Measurements from ENCODE around the gene TSPAN12. TPM values are rescaled to one million over a fixed set of nuclear protein-coding genes. Genes with fewer than 3 reads are reported as not detected.

The TSPAN12 gene
- total RNA-seq, 3 donors from 2014 or later, result 23.1 to 43.4 (median 35.6) TPM

DNA sequence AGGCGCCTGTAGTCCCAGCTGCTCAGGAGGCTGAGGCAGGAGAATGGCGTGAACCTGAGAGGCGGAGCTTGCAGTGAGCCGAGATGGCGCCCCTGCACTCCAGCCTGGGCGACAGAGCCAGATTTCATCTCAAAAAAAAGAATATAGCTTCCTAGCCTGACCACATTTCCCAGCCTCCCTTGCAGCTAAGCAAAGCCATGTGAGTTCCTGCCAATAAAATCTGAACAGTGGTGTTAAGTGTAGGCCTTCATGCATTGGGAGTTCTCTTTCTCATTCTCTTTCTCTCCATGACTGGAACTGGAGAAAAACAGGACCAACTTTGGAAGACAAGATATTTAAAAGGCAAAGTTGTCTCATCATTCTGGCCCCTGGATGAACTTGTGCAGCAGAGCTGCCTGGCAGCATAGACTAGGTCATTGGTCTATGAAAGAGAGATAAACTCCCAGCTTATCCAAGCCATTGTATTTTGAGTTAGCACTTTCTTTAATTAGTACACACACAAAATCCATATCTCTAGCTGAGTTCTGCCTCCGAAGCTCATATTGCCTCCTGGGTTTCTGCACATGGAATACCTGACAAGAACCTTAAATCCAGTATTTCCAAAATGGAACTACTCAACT lies 60.8 kb downstream of the TSPAN12 start:
- Histone ChIP-seq H3K4me1 (ENCODE audit: low read depth) (peaks cover 1% of the 10 kb centered on the region), H3K4me3 (no peak overlapping the region)
- intact Hi-C loops (cut with DNase I, micrococcal nuclease), result no loop called here

DNA sequence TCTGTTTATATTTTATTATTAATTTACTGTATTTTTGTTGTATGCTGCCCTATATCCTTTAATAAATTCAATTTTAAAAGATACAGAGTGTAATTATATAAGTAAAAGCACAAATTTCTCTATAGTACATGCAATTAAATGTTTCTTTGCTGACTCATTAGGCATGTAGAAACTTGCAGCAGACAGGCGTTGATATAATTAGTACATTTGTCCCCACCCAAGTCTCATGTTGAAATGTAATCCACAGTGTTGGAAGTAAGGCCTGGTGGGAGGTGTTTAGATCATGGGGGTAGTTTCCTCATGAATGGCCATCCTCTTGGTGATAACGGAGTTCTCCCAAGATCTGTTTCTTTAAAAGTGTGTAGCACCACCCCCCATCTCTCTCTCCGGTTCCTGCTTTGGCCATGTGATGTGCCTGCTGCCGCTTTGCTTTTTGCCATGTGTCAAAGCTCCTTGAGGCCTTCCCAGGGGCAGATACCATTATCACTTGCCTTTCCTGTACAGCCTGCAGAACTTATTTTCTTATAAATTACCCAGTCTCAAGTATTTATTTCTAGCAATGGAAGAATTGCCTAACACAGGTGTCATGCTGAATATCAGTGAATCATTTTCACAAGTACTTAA lies 63.7 kb downstream of the TSPAN12 start:
- intact Hi-C loops (cut with DNase I, micrococcal nuclease), result no loop called here
- Histone ChIP-seq H3K4me1 (ENCODE audit: low read depth) (peaks cover 2% of the 10 kb centered on the region), H3K9me3 (no peaks in the 10 kb centered on the region), H3K36me3 (ENCODE audit: low read depth) (no peaks in the 10 kb centered on the region), H3K4me3 (no peak overlapping the region)
- TF ChIP-seq, protein P1, sequence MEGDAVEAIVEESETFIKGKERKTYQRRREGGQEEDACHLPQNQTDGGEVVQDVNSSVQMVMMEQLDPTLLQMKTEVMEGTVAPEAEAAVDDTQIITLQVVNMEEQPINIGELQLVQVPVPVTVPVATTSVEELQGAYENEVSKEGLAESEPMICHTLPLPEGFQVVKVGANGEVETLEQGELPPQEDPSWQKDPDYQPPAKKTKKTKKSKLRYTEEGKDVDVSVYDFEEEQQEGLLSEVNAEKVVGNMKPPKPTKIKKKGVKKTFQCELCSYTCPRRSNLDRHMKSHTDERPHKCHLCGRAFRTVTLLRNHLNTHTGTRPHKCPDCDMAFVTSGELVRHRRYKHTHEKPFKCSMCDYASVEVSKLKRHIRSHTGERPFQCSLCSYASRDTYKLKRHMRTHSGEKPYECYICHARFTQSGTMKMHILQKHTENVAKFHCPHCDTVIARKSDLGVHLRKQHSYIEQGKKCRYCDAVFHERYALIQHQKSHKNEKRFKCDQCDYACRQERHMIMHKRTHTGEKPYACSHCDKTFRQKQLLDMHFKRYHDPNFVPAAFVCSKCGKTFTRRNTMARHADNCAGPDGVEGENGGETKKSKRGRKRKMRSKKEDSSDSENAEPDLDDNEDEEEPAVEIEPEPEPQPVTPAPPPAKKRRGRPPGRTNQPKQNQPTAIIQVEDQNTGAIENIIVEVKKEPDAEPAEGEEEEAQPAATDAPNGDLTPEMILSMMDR (IDR thresholded peaks at IDR 0.05), result no peak
- ATAC-seq, result no peak
- no peak for DNase-seq

More for the DNA sequence above, 60.8 kb downstream of the TSPAN12 start:
- no peak for DNase-seq
- TF ChIP-seq, protein P1 (IDR thresholded peaks at IDR 0.05), result no peak
- no peaks in the 10 kb centered on the region for H3K36me3 ChIP-seq (ENCODE audit: low read depth)
- ATAC-seq, result no peak
- no peaks in the 10 kb centered on the region for H3K9me3 ChIP-seq

- H3K4me3 ChIP-seq, result no peak overlapping the region
- no peaks in the 10 kb centered on the region for H3K36me3 ChIP-seq (ENCODE audit: low read depth)
- DNase-seq (no peak), ATAC-seq (no peak)
- TF ChIP-seq, protein P1 (IDR thresholded peaks at IDR 0.05), result no peak
- intact Hi-C loops (cut with DNase I, micrococcal nuclease), result no loop called here
- no peaks in the 10 kb centered on the region for H3K9me3 ChIP-seq
- peaks cover 2% of the 10 kb centered on the region for H3K4me1 ChIP-seq (ENCODE audit: low read depth)
Measured at GRCh38 chr7:120793213-120793936, 64.6 kb downstream of the TSPAN12 start.

GRCh38 chr7:120792861-120793130 lies 65.1 kb downstream of the TSPAN12 start:
- DNase-seq (no peak), ATAC-seq (no peak)
- peaks cover 2% of the 10 kb centered on the region for H3K4me1 ChIP-seq (ENCODE audit: low read depth)
- H3K9me3 ChIP-seq, result no peaks in the 10 kb centered on the region
- TF ChIP-seq, protein P1 (IDR thresholded peaks at IDR 0.05), result no peak
- H3K36me3 ChIP-seq (ENCODE audit: low read depth), result no peaks in the 10 kb centered on the region
- intact Hi-C loops (cut with DNase I, micrococcal nuclease), result no loop called here
- H3K4me3 ChIP-seq, result no peak overlapping the region

GRCh38 chr7:120792091-120792860 lies 65.7 kb downstream of the TSPAN12 start:
- DNase-seq (peak; percentile 62 to 87 (median 84)), ATAC-seq (peak; percentile 87)
- H3K9me3 ChIP-seq, result no peaks in the 10 kb centered on the region
- H3K4me3 ChIP-seq, result no peak overlapping the region
- intact Hi-C loops (cut with DNase I, micrococcal nuclease), result no loop called here
- no peaks in the 10 kb centered on the region for H3K36me3 ChIP-seq (ENCODE audit: low read depth)
- H3K4me1 ChIP-seq (ENCODE audit: low read depth), result peaks cover 2% of the 10 kb centered on the region
- TF ChIP-seq, protein P1 (IDR thresholded peaks at IDR 0.05), result peak; percentile 82

Data from mucosa of descending colon (tissue), 3 donors.